GM23338 (cell line): ENCODE results near the gene ZNF674. TPM values are rescaled to one million over a fixed set of nuclear protein-coding genes. Genes with fewer than 3 reads are reported as not detected.

Experiments used
- ATAC-seq: fragments of 200-7000 bp; cut with Tn5 transposase; 3 replicates; pipeline ENCODE4 v1.9.1; 2020
- DNase-seq: peaks from one replicate; pipeline ENCODE4 v3.0.0-alpha.2; 2015; ENCODE audit warnings: low spot score
- H2AFZ ChIP-seq: fragments of 200-600 bp; sonication (generic); 2 replicates; pipeline ENCODE4 v1.8.0; 2016; ENCODE audit warnings: antibody characterized with exemption, mild to moderate bottlenecking, moderate library complexity
- H3F3A ChIP-seq: fragments of 200-600 bp; sonication (generic); replicated peaks from 2 replicates; pipeline ENCODE4 v1.8.0; 2017; ENCODE audit warnings: antibody characterized with exemption, mixed run types, low read depth
- H3K27ac ChIP-seq: fragments of 200-600 bp; sonication (generic); 2 replicates; pipeline ENCODE4 v1.6.1; 2016; ENCODE audit warnings: low read depth
- H3K27me3 ChIP-seq: fragments of 200-600 bp; sonication (generic); 2 replicates; pipeline ENCODE4 v1.8.0; 2016; ENCODE audit warnings: mild to moderate bottlenecking, mixed run types, moderate library complexity; ENCODE audit not compliant: insufficient read depth
- H3K36me3 ChIP-seq: fragments of 200-600 bp; sonication (generic); 2 replicates; pipeline ENCODE4 v1.8.0; 2016; ENCODE audit warnings: mild to moderate bottlenecking; ENCODE audit not compliant: insufficient read depth
- H3K4me1 ChIP-seq: fragments of 200-600 bp; sonication (generic); 2 replicates; pipeline ENCODE4 v1.8.0; 2016; ENCODE audit warnings: mild to moderate bottlenecking, moderate library complexity; ENCODE audit not compliant: insufficient read depth
- H3K4me2 ChIP-seq: fragments of 200-600 bp; sonication (generic); 2 replicates; pipeline ENCODE4 v1.7.1; 2017; ENCODE audit warnings: mixed run types
- H3K4me3 ChIP-seq: fragments of 200-600 bp; sonication (generic); 2 replicates; pipeline ENCODE4 v1.6.1; 2016; ENCODE audit warnings: mixed run types
- H3K79me2 ChIP-seq: fragments of 200-600 bp; sonication (generic); replicated peaks from 2 replicates; pipeline ENCODE4 v1.8.0; 2017; ENCODE audit warnings: mild to moderate bottlenecking; ENCODE audit not compliant: insufficient read depth
- H3K9me2 ChIP-seq: fragments of 200-600 bp; sonication (generic); 2 replicates; pipeline ENCODE4 v1.8.0; 2017; ENCODE audit not compliant: insufficient read depth
- H4K20me1 ChIP-seq: fragments of 200-600 bp; sonication (generic); replicated peaks from 2 replicates; pipeline ENCODE4 v1.8.0; 2017; ENCODE audit warnings: mild to moderate bottlenecking; ENCODE audit not compliant: insufficient read depth
- H3K27ac Mint-ChIP-seq: 2 replicates; pipeline ENCODE4 v1.8.0; 2020; ENCODE audit warnings: inconsistent platforms, mild to moderate bottlenecking, moderate library complexity, mixed read lengths
- H3K27me3 Mint-ChIP-seq: 3 replicates; pipeline ENCODE4 v1.8.0; 2022; ENCODE audit warnings: low read depth, mild to moderate bottlenecking, moderate library complexity, mixed read lengths, inconsistent platforms; ENCODE audit not compliant: insufficient read depth, poor library complexity
- H3K36me3 Mint-ChIP-seq: 3 replicates; pipeline ENCODE4 v1.8.0; 2021; ENCODE audit warnings: low read depth, mild to moderate bottlenecking, inconsistent platforms, moderate library complexity, mixed read lengths
- H3K4me1 Mint-ChIP-seq: 3 replicates; pipeline ENCODE4 v1.8.0; 2020; ENCODE audit warnings: mild to moderate bottlenecking, inconsistent platforms, mixed read lengths
- H3K4me3 Mint-ChIP-seq: 3 replicates; pipeline ENCODE4 v1.8.0; 2021; ENCODE audit warnings: moderate library complexity, mild to moderate bottlenecking, inconsistent platforms, mixed read lengths
- H3K9me3 Mint-ChIP-seq: 3 replicates; pipeline ENCODE4 v1.8.0; 2020; ENCODE audit warnings: moderate library complexity, mild to moderate bottlenecking, inconsistent platforms, mixed read lengths
- CREB1 ChIP-seq: fragments of 250-450 bp; sonication (Bioruptor Pico); IDR thresholded peaks from 2 replicates; pipeline ENCODE4 v1.5.0; 2020; ENCODE audit warnings: low read depth, mild to moderate bottlenecking, moderate library complexity
- CTCF ChIP-seq, 2 experiments: fragments of 200-600 bp in 1 of 2; sonication (generic) in 1 of 2; conservative IDR thresholded peaks; 2 replicates each; pipeline versions ENCODE4 v1.5.1 to v1.6.1; 2016 to 2017; ENCODE audit warnings: antibody characterized with exemption in 2 of 2, low read depth in 2 of 2, mild to moderate bottlenecking in 2 of 2, moderate library complexity in 1 of 2
- ETS1 ChIP-seq: IDR thresholded peaks from 2 replicates; pipeline ENCODE4 v1.6.1; 2016; ENCODE audit warnings: antibody characterized with exemption
- EZH2phosphoT487 ChIP-seq: fragments of 200-600 bp; sonication (generic); IDR thresholded peaks from one replicate; pipeline ENCODE4 v1.8.1; 2018; ENCODE audit warnings: antibody characterized with exemption; ENCODE audit not compliant: unreplicated experiment
- JUNB ChIP-seq: IDR thresholded peaks from one replicate; pipeline ENCODE4 v1.6.1; 2016; ENCODE audit warnings: antibody characterized with exemption; ENCODE audit not compliant: unreplicated experiment
- NANOG ChIP-seq: IDR thresholded peaks from 2 replicates; pipeline ENCODE4 v1.6.1; 2016; ENCODE audit warnings: antibody characterized with exemption, borderline replicate concordance
- STAT1 ChIP-seq: IDR thresholded peaks from one replicate; pipeline ENCODE4 v1.6.1; 2016; ENCODE audit warnings: antibody characterized with exemption; ENCODE audit not compliant: unreplicated experiment
- ZNF114 ChIP-seq: fragments of 250-450 bp; sonication (Bioruptor Pico); IDR thresholded peaks from 2 replicates; pipeline ENCODE4 v1.5.0; 2020; ENCODE audit warnings: mild to moderate bottlenecking, moderate library complexity
- ZNF331 ChIP-seq: fragments of 250-450 bp; sonication (Bioruptor Pico); IDR thresholded peaks from 2 replicates; pipeline ENCODE4 v1.5.0; 2020; ENCODE audit warnings: low read depth, mild to moderate bottlenecking, moderate library complexity
- ZNF462 ChIP-seq: fragments of 250-450 bp; sonication (Bioruptor Pico); IDR thresholded peaks from 2 replicates; pipeline ENCODE4 v1.5.0; 2020; ENCODE audit warnings: mild to moderate bottlenecking, moderate library complexity
- polyA plus RNA-seq: library from polyadenylated mRNA; unstranded; fragments of >200 nt; fragmentation: Nextera tagmentation; extraction: Ambion mirVana; gene quantifications from 2 replicates; pipeline ENCODE4 v1.2.1, GENCODE V29; 2016
- total RNA-seq: library from RNA; depleted of rRNA; stranded (reverse); fragments of >200 nt; shearing (Covaris generic); gene quantifications from 2 replicates; pipeline ENCODE4 v1.2.3, GENCODE V29; 2014
- TF ChIP-seq, protein P1 (sequence below): IDR thresholded peaks from one replicate; pipeline ENCODE4 v1.6.1; 2018; ENCODE audit warnings: antibody characterized with exemption; ENCODE audit not compliant: unreplicated experiment

Gene ZNF674
- total and polyA plus RNA-seq, 2 experiments from 2014 or later = 3.0 to 5.5 TPM

DNA sequence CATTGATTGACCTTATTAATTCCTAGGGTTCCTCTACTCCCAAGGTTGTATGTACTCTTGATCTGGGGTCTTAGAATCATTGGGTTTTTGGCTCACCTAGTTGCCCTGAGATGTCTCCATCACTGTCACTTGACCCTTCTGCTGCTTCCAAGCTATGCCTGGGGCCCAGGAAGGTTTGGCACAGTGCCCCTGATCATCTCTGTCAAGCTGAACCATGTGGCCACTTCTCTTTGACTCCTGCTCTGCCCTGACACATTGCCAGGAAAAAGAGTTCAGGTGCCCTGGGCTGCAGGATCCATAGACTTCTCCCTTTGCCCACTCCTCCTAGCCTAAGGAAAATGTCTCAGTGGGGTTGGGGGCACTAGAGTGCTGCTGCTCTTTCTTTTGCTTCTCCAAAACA is 24.4 kb upstream of the ZNF674 start:
- H3K79me2 ChIP-seq = no peaks in the 10 kb centered on the region
- no peak overlapping the region for H3K27ac Mint-ChIP-seq
- H3F3A ChIP-seq = no peaks in the 10 kb centered on the region
- H3K27me3 ChIP-seq = 0 out of 2 replicates have a peak, but pooled peaks cover 4% of the 10 kb centered on the region
- H3K36me3 ChIP-seq = no peaks in the 10 kb centered on the region
- H3K27me3 Mint-ChIP-seq = peaks cover 7% of the 10 kb centered on the region
- no peaks in the 10 kb centered on the region for H3K36me3 Mint-ChIP-seq
- H3K27ac ChIP-seq = no peak overlapping the region
- peaks cover 21% of the 10 kb centered on the region for H3K4me1 Mint-ChIP-seq
- no peak overlapping the region for H2AFZ ChIP-seq
- no peak for TF ChIP-seq ZNF331 (CRISPR knock-in tag)
- TF ChIP-seq, protein P1, sequence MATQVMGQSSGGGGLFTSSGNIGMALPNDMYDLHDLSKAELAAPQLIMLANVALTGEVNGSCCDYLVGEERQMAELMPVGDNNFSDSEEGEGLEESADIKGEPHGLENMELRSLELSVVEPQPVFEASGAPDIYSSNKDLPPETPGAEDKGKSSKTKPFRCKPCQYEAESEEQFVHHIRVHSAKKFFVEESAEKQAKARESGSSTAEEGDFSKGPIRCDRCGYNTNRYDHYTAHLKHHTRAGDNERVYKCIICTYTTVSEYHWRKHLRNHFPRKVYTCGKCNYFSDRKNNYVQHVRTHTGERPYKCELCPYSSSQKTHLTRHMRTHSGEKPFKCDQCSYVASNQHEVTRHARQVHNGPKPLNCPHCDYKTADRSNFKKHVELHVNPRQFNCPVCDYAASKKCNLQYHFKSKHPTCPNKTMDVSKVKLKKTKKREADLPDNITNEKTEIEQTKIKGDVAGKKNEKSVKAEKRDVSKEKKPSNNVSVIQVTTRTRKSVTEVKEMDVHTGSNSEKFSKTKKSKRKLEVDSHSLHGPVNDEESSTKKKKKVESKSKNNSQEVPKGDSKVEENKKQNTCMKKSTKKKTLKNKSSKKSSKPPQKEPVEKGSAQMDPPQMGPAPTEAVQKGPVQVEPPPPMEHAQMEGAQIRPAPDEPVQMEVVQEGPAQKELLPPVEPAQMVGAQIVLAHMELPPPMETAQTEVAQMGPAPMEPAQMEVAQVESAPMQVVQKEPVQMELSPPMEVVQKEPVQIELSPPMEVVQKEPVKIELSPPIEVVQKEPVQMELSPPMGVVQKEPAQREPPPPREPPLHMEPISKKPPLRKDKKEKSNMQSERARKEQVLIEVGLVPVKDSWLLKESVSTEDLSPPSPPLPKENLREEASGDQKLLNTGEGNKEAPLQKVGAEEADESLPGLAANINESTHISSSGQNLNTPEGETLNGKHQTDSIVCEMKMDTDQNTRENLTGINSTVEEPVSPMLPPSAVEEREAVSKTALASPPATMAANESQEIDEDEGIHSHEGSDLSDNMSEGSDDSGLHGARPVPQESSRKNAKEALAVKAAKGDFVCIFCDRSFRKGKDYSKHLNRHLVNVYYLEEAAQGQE = no peak
- no peak for TF ChIP-seq STAT1
- no peak for TF ChIP-seq ZNF462
- no peak for TF ChIP-seq ZNF114 (CRISPR knock-in tag)
- TF ChIP-seq CREB1 = no peak
- no peak for TF ChIP-seq CTCF (conservative IDR thresholded peaks at IDR 0.05; ENCODE audit: low read depth in 2 of 2)
- TF ChIP-seq JUNB = no peak
- TF ChIP-seq NANOG = no peak
- TF ChIP-seq EZH2phosphoT487 = no peak
- no peak for TF ChIP-seq ETS1
- no peaks in the 10 kb centered on the region; the same call in 2 of the 3 replicates for H3K9me3 Mint-ChIP-seq
- ATAC-seq = no peak
- H3K4me2 ChIP-seq = no peak overlapping the region
- H3K4me3 ChIP-seq = no peak overlapping the region
- DNase-seq = no peak
- no peaks in the 10 kb centered on the region for H4K20me1 ChIP-seq
- no peak overlapping the region for H3K4me3 Mint-ChIP-seq
- H3K4me1 ChIP-seq = peaks cover 5% of the 10 kb centered on the region; the same call in 1 of the 2 replicates
- H3K9me2 ChIP-seq = no peaks in the 10 kb centered on the region
